Neural cell (in vitro differentiated cells): Measurements from ENCODE around the gene TMEM121B. TPM values are rescaled to one million over a fixed set of nuclear protein-coding genes. Genes with fewer than 3 reads are reported as not detected.

ENCODE experiments used
- H2AFZ ChIP-seq: fragments of 200-600, 300-800 bp; sonication (generic), shearing (Covaris generic); 2 replicates; pipeline ENCODE4 v1.6.0; 2014; ENCODE audit warnings: low read depth, mild to moderate bottlenecking, antibody characterized with exemption, low read length, moderate library complexity
- H3F3A ChIP-seq: fragments of 200-600 bp; shearing (Covaris generic); 2 replicates; pipeline ENCODE4 v1.6.1; 2016; ENCODE audit warnings: mild to moderate bottlenecking, moderate library complexity, mixed read lengths, antibody characterized with exemption, low read length; ENCODE audit not compliant: insufficient read depth, poor library complexity, severe bottlenecking
- H3K27ac ChIP-seq: fragments of 200-600, 300-800 bp; sonication (generic), shearing (Covaris generic); 2 replicates; pipeline ENCODE4 v1.5.1; 2014; ENCODE audit warnings: mild to moderate bottlenecking, low read length, moderate library complexity
- H3K27me3 ChIP-seq: fragments of 300-800, 200-600 bp; sonication (generic), shearing (Covaris generic); 2 replicates; pipeline ENCODE4 v1.6.0; 2014; ENCODE audit warnings: mild to moderate bottlenecking, low read depth, low read length, moderate library complexity; ENCODE audit not compliant: insufficient read depth
- H3K36me3 ChIP-seq: fragments of 300-800, 200-600 bp; sonication (generic), shearing (Covaris generic); 2 replicates; pipeline ENCODE4 v1.5.1; 2014; ENCODE audit warnings: mild to moderate bottlenecking, antibody characterized with exemption, low read length, moderate library complexity; ENCODE audit not compliant: insufficient read depth
- H3K4me2 ChIP-seq: fragments of 300-800, 200-600 bp; sonication (generic), shearing (Covaris generic); 2 replicates; pipeline ENCODE4 v1.6.0; 2014; ENCODE audit warnings: mild to moderate bottlenecking, low read length
- H3K4me3 ChIP-seq: fragments of 300-800, 200-600 bp; sonication (generic), shearing (Covaris generic); 2 replicates; pipeline ENCODE4 v1.5.1; 2014; ENCODE audit warnings: mild to moderate bottlenecking, low read length, moderate library complexity
- H3K79me2 ChIP-seq: fragments of 200-600 bp; shearing (Covaris generic); replicated peaks from 2 replicates; pipeline ENCODE4 v1.6.0; 2014; ENCODE audit warnings: mild to moderate bottlenecking, low read length, moderate library complexity; ENCODE audit not compliant: insufficient read depth
- H3K9ac ChIP-seq: fragments of 300-800, 200-600 bp; sonication (generic), shearing (Covaris generic); 2 replicates; pipeline ENCODE4 v1.6.1; 2016; ENCODE audit warnings: mild to moderate bottlenecking, low read length, mixed read lengths
- H3K9me2 ChIP-seq: fragments of 200-600 bp; shearing (Covaris generic); 2 replicates; pipeline ENCODE4 v1.6.1; 2016; ENCODE audit warnings: mild to moderate bottlenecking, low read length, mixed read lengths; ENCODE audit not compliant: insufficient read depth
- H3K9me3 ChIP-seq: fragments of 200-600, 300-800 bp; sonication (generic), shearing (Covaris generic); 2 replicates; pipeline ENCODE4 v1.6.1; 2016; ENCODE audit warnings: mild to moderate bottlenecking, mixed run types, low read length, moderate library complexity, mixed read lengths
- H4K20me1 ChIP-seq: fragments of 200-600 bp; shearing (Covaris generic); 2 replicates; pipeline ENCODE4 v1.6.1; 2016; ENCODE audit warnings: mild to moderate bottlenecking, mixed run types; ENCODE audit not compliant: insufficient read depth
- CTCF ChIP-seq: fragments of 450-650 bp; IDR thresholded peaks from 2 replicates; pipeline ENCODE4 v1.5.1; 2014; ENCODE audit warnings: antibody characterized with exemption, mild to moderate bottlenecking, moderate library complexity; ENCODE audit not compliant: poor library complexity, severe bottlenecking
- EP300 ChIP-seq: fragments of 450-650 bp; conservative IDR thresholded peaks from 2 replicates; pipeline ENCODE4 v1.6.1; 2014; ENCODE audit warnings: antibody characterized with exemption, mild to moderate bottlenecking, moderate library complexity; ENCODE audit not compliant: poor library complexity, severe bottlenecking
- EZH2 ChIP-seq: fragments of 200-600, 300-800 bp; shearing (Covaris generic), sonication (generic); IDR thresholded peaks from 2 replicates; pipeline ENCODE4 v1.6.1; 2014; ENCODE audit warnings: antibody characterized with exemption, low read length, borderline replicate concordance, mild to moderate bottlenecking; ENCODE audit not compliant: insufficient read depth, poor library complexity, severe bottlenecking
- MXI1 ChIP-seq: fragments of 450-650 bp; conservative IDR thresholded peaks from 2 replicates; pipeline ENCODE4 v1.6.1; 2014; ENCODE audit warnings: antibody characterized with exemption, mild to moderate bottlenecking; ENCODE audit not compliant: poor library complexity, severe bottlenecking
- POLR2AphosphoS5 ChIP-seq: IDR thresholded peaks from 2 replicates; pipeline ENCODE4 v1.6.1; 2012
- RAD21 ChIP-seq: fragments of 450-650 bp; conservative IDR thresholded peaks from 2 replicates; pipeline ENCODE4 v1.6.1; 2014; ENCODE audit warnings: antibody characterized with exemption, mild to moderate bottlenecking, moderate library complexity
- REST ChIP-seq: IDR thresholded peaks from 2 replicates; pipeline ENCODE4 v1.6.1; 2012; ENCODE audit warnings: borderline replicate concordance
- SMC3 ChIP-seq: fragments of 450-650 bp; conservative IDR thresholded peaks from 2 replicates; pipeline ENCODE4 v1.6.1; 2014; ENCODE audit warnings: antibody characterized with exemption, mild to moderate bottlenecking, moderate library complexity; ENCODE audit not compliant: poor library complexity
- TAF1 ChIP-seq: IDR thresholded peaks from 2 replicates; pipeline ENCODE4 v1.6.1; 2012; ENCODE audit warnings: low read depth
- polyA plus RNA-seq: library from polyadenylated mRNA; depleted of rRNA; stranded (reverse); fragments of >200 nt; gene quantifications from 2 replicates; pipeline ENCODE4 v1.2.3, GENCODE V29; 2014

Gene TMEM121B
- polyA plus RNA-seq, 1 donor from 2014 or later = 15.8 TPM

GRCh38 chr22:17115236-17115635, 5.9 kb downstream of the TMEM121B start:
- H3K9me2 ChIP-seq = no peaks in the 10 kb centered on the region
- H3K4me3 ChIP-seq = no peak overlapping the region
- H4K20me1 ChIP-seq = no peaks in the 10 kb centered on the region
- no peaks in the 10 kb centered on the region for H3F3A ChIP-seq
- H3K9me3 ChIP-seq = no peaks in the 10 kb centered on the region
- no peaks in the 10 kb centered on the region for H3K36me3 ChIP-seq
- H3K9ac ChIP-seq = no peak overlapping the region
- H3K27me3 ChIP-seq = no peaks in the 10 kb centered on the region
- no peak overlapping the region for H3K4me2 ChIP-seq
- H3K27ac ChIP-seq = no peak overlapping the region
- peaks cover 7% of the 10 kb centered on the region for H3K79me2 ChIP-seq
- H2AFZ ChIP-seq = no peak overlapping the region
- TF ChIP-seq CTCF (no peak), MXI1 (no peak), TAF1 (no peak), EP300 (no peak), EZH2 (no peak)

GRCh38 chr22:17114898-17115235, 6.3 kb downstream of the TMEM121B start:
- Histone ChIP-seq H3K9ac (no peak overlapping the region), H3K27me3 (no peaks in the 10 kb centered on the region), H3K4me3 (no peak overlapping the region), H2AFZ (no peak overlapping the region), H3K4me2 (no peak overlapping the region), H3K27ac (no peak overlapping the region), H3K36me3 (no peaks in the 10 kb centered on the region), H3F3A (no peaks in the 10 kb centered on the region), H4K20me1 (no peaks in the 10 kb centered on the region), H3K79me2 (peaks cover 7% of the 10 kb centered on the region), H3K9me2 (no peaks in the 10 kb centered on the region), H3K9me3 (no peaks in the 10 kb centered on the region)
- no peak for TF ChIP-seq POLR2AphosphoS5
- no peak for TF ChIP-seq REST
- TF ChIP-seq TAF1 = no peak
- TF ChIP-seq EZH2 = no peak
- TF ChIP-seq EP300 = no peak
- TF ChIP-seq MXI1 = no peak
- TF ChIP-seq SMC3 = no peak
- TF ChIP-seq CTCF = no peak
- TF ChIP-seq RAD21 = no peak
